ENCODE data around the gene PFKFB4. TPM values are rescaled to one million over a fixed set of nuclear protein-coding genes. Genes with fewer than 3 reads are reported as not detected.
A peak's percentile ranks its signal among the peaks of the same experiment; 100 is the strongest.
"Not testable (repeated sequence)": the region's sequence is repeated elsewhere in the genome, so short reads cannot be mapped to it uniquely, and the experiment has no call there.

Gene PFKFB4
- total RNA-seq, 2 experiments from 2014 or later, result 42.8 to 49.1 TPM

DNA sequence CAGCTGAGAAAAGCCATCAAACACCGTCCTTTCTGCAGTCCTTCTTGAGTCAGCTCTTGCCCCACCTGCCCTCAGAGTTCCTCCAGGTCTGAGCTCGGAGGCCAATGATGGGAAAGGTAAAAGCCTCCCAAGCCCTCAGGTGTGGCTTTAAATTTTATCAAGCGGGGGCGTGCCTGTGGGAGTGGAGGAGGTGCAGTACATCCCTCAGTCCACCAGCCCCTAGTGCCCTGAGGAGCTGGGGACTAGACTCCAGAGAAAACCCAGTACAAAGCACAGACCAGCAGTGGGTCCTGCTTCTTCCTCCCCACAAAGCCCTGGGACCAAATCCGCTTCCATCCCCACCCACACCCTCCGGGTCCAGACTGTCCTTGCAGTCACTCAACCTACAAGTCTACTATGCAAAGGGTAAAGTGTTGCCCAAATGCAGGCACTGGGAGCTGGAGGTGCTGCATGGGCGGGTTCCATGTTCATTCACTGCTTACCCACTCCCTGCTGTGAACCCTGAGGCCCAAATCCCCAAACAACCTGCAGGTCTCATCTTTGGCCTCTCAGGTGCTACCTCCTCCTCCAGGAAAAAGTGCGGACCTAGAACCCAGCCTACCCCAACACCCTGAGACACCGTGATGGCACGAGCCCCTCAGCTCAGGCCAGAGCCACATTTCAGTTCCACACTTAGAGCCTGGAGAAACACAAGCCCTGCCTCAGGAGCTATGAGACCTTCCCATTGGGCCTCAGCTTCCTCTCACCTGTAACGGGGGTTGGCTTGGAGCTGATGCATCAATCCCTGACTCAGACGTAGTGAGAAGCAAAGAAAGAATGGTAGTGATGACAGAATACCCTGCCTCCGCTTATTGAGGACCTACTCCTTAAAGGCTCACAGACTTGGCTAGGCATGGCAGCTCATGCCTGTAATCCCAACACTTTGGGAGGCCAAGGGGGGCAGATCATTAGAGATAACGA, 2.4 kb downstream of the PFKFB4 start:
- Mint-ChIP-seq H3K36me3 (ENCODE audit: low read depth) (peaks cover 28% of the 10 kb centered on the region), H3K27ac (no peak overlapping the region), H3K4me3 (peak overlapping the region; percentile 34), H3K4me1 (ENCODE audit: low read depth) (peaks cover 55% of the 10 kb centered on the region), H3K27me3 (ENCODE audit: low read depth) (no peaks in the 10 kb centered on the region), H3K9me3 (ENCODE audit: insufficient read depth) (no peaks in the 10 kb centered on the region)
- CTCF ChIA-PET, result interaction anchor here (1.4 to 15.5 kb wide), 6 partner anchors 47 to 153 kb away, joined by 3 to 179 read pairs (median 6); partner anchors contain the start of genes ATRIP, CCDC51 and TMA7
- ATAC-seq (no peak), DNase-seq (no peak)
- POLR2A ChIA-PET, result interaction anchor here (0.5 to 1.1 kb wide), 3 partner anchors 81 to 313 kb away, joined by 3 read pairs; partner anchors contain the start of gene ZNF589

DNA sequence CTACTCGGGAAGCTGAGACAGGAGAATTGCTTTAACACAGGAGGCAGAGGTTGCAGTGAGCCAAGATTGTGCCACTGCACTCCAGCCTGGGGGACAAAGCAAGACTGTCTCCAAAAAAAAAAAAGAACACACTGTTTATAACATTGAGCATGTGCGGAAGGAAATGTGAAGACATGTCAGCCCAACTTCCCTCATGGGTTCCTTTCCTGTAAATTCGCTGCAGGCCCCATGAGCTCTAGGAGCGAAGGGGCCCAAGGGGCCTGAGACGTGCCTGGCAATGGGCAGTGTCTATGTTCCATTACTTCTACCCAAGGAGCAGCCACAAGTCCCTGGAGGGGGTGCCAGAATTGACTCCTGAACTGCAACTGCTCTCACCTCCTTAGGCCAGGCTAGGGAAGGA, 3.2 kb downstream of the PFKFB4 start:
- CTCF ChIA-PET, result interaction anchor here (1.4 to 15.5 kb wide), 6 partner anchors 46 to 152 kb away, joined by 3 to 179 read pairs (median 6); partner anchors contain the start of genes ATRIP, CCDC51 and TMA7
- no peak overlapping the region for H3K27ac Mint-ChIP-seq
- no peak for ATAC-seq
- DNase-seq, result no peak
- H3K4me1 Mint-ChIP-seq (ENCODE audit: low read depth), result peaks cover 52% of the 10 kb centered on the region
- H3K9me3 Mint-ChIP-seq (ENCODE audit: insufficient read depth), result no peaks in the 10 kb centered on the region
- H3K27me3 Mint-ChIP-seq (ENCODE audit: low read depth), result no peaks in the 10 kb centered on the region
- no peak overlapping the region for H3K4me3 Mint-ChIP-seq
- POLR2A ChIA-PET, result interaction anchor here (0.6 to 1.1 kb wide), 4 partner anchors 53 to 313 kb away, joined by 3 read pairs; partner anchors contain the start of gene ZNF589
- H3K36me3 Mint-ChIP-seq (ENCODE audit: low read depth), result peaks cover 31% of the 10 kb centered on the region

DNA sequence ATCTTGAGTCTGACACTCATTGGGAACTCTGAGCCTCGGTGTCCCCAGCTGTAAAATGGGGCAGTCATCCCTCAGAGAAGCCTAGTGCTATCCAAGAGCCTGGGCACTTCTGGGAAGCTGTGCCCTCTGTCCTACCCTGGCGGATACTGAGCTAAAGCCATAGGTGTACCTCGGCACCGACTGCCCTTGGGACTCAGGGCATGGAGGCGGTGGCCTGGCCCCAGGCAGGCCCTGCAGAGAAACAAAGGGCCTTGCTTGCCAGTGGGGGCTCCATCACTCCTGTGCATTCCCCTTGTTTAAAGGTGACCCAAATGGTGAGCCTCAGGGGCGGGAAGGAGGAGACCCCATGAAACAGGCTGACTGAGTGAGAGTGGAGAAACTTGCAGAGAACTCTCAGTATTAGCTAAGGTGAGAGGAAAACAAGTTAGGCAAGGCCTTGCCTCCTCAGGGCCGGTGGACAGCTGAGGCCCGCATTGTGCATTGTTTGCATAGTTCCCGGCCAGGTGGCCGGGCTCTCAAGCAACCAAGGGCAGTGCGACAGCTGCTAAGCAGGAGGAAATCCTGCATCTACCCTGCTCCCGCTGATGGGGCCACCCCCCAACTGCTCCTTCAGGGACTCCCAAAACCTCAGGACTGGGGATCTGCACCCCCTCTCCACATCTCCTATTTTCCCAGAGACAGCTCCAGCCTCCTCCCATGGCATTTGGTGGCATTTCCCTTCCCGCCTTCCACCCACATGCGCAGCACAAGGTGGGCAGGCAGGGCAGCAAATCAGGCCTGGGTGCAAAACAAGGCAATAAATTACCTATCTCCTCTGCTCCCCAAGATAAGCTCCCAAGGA, 4.3 kb downstream of the PFKFB4 start:
- ATAC-seq, result no peak

DNA sequence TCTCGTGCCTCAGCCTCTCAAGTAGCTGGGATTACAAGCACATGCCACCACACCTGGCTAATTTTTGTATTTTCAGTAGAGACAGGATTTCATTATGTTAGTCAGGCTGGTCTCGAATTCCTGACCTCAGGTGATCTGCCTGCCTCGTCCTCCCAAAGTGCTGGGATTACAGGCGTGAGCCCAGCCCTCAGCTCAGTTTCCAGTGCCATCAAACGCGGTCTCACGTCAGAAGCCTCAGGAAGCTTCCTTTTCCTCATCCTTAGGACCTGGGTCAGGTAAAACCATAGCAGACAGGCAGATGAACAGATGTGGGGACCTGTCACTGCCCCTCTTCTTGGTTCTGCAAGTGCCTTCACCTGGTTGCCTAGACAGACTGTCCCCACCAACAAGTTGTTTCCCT, 5.0 kb downstream of the PFKFB4 start:
- POLR2A ChIA-PET; DNase-seq; H3K9me3 Mint-ChIP-seq (ENCODE audit: insufficient read depth); H3K4me3 Mint-ChIP-seq; H3K27ac Mint-ChIP-seq; ATAC-seq; H3K27me3 Mint-ChIP-seq (ENCODE audit: low read depth): not testable (repeated sequence)
- CTCF ChIA-PET, result interaction anchor here (5.6 to 15.5 kb wide), 2 partner anchors 115 to 150 kb away, joined by 46 to 179 read pairs; no protein-coding TSS in a partner anchor
- Mint-ChIP-seq H3K4me1 (ENCODE audit: low read depth) (peaks cover 47% of the 10 kb centered on the region), H3K36me3 (ENCODE audit: low read depth) (peaks cover 44% of the 10 kb centered on the region)

More for the DNA sequence above, 4.3 kb downstream of the PFKFB4 start:
- no peak overlapping the region for H3K27ac Mint-ChIP-seq
- no peaks in the 10 kb centered on the region for H3K9me3 Mint-ChIP-seq (ENCODE audit: insufficient read depth)
- ChIA-PET POLR2A (interaction anchor here (0.6 to 1.1 kb wide), 3 partner anchors 54 to 312 kb away, joined by 3 read pairs; partner anchors contain the start of gene ZNF589), CTCF (interaction anchor here (0.6 to 15.5 kb wide), 5 partner anchors 106 to 151 kb away, joined by 3 to 179 read pairs (median 7); partner anchors contain the start of genes ATRIP, CCDC51 and TMA7)
- peaks cover 38% of the 10 kb centered on the region for H3K36me3 Mint-ChIP-seq (ENCODE audit: low read depth)
- H3K4me1 Mint-ChIP-seq (ENCODE audit: low read depth), result peaks cover 47% of the 10 kb centered on the region
- no peaks in the 10 kb centered on the region for H3K27me3 Mint-ChIP-seq (ENCODE audit: low read depth)
- DNase-seq, result no peak
- H3K4me3 Mint-ChIP-seq, result no peak overlapping the region

DNA sequence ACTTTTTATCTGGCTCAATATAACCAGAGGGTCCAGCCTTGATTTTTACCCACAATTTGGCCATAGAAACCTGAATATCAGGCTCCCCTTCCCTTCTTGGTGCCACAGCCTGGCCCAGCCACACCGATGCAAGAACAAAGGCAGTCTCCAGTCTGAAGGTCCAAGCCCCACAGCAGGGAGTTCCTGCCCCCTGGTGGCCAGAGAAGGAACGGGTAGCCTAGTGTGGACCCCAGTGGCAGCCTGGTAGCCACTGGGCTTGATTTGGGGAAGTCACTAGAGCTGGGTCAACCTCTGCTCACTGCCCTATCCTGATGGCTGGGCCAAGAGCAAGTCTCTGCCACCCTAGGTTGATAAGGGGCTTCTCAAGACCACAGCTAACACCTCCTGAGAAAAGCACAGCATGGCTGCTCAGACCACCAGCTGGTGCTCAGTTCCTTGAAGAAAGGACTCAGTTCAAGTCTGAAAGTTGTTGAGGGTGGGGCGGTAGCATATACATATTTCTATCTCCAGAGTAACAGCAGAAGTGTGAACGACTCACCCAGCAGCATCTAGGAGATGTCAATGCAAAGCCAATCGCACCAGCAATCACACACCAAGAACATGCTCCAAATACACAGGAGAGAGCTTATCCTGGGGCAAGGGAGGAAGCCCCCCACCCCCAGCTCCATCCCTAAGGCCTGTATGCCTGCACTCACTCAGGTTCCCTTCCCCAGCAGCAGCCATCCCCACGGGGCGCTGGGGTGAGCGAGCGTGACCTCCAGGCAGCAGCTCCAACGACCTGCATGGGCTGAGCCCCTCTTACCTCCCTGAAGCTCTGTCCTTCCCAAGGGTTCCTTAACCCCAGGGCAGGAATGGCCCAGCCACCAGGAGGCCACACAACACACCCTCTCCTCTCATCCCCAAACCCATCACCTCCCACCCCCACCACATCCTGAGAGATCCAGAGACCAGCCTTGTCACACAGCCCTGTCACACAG, 7.6 kb downstream of the PFKFB4 start:
- Mint-ChIP-seq H3K4me1 (ENCODE audit: low read depth) (peaks cover 28% of the 10 kb centered on the region), H3K4me3 (no peak overlapping the region), H3K27me3 (ENCODE audit: low read depth) (no peaks in the 10 kb centered on the region), H3K27ac (peak overlapping the region; percentile 49), H3K9me3 (ENCODE audit: insufficient read depth) (no peaks in the 10 kb centered on the region), H3K36me3 (ENCODE audit: low read depth) (peaks cover 52% of the 10 kb centered on the region)
- peak; percentile 97 for ATAC-seq
- peak; percentile 90 for DNase-seq
- ChIA-PET POLR2A (interaction anchor here (1.2 to 1.7 kb wide), 5 partner anchors 70 to 109 kb away, joined by 3 to 8 read pairs (median 5); partner anchors contain the start of genes CCDC51 and TMA7), CTCF (interaction anchor here (0.7 to 15.5 kb wide), 33 partner anchors 9 to 308 kb away, joined by 3 to 179 read pairs (median 4); partner anchors contain the start of genes ATRIP, CCDC51, PFKFB4 and PLXNB1)

DNA sequence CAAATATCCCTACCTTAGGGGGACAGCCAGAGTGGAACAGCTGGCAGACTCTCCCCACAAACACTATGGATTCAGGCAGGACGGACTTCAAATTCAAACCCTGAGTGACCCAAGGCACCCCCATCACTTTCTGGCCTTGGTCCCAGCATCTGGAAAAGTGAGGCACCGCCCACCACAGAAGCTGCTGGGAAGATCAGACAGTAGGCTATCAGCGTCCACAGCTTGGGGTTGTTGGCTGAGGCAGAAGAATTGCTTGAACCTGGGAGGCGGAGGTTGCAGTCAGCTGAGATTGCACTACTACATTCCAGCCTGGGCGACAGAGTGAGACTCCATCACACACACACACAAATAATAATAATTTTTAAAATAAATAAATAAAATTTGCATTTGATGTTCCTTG, 8.5 kb downstream of the PFKFB4 start:
- no peak for DNase-seq
- POLR2A ChIA-PET, result interaction anchor here (1.4 kb wide), 1 partner anchor 79 kb away, joined by 3 read pairs; no protein-coding TSS in a partner anchor
- no peak for ATAC-seq
- no peaks in the 10 kb centered on the region for H3K9me3 Mint-ChIP-seq (ENCODE audit: insufficient read depth)
- peaks cover 49% of the 10 kb centered on the region for H3K36me3 Mint-ChIP-seq (ENCODE audit: low read depth)
- CTCF ChIA-PET, result interaction anchor here (0.6 to 15.5 kb wide), 11 partner anchors 11 to 279 kb away, joined by 3 to 179 read pairs (median 10); partner anchors contain the start of genes CCDC51, PFKFB4 and TMA7
- H3K4me3 Mint-ChIP-seq, result no peak overlapping the region
- peaks cover 19% of the 10 kb centered on the region for H3K4me1 Mint-ChIP-seq (ENCODE audit: low read depth)
- no peaks in the 10 kb centered on the region for H3K27me3 Mint-ChIP-seq (ENCODE audit: low read depth)
- no peak overlapping the region for H3K27ac Mint-ChIP-seq

DNA sequence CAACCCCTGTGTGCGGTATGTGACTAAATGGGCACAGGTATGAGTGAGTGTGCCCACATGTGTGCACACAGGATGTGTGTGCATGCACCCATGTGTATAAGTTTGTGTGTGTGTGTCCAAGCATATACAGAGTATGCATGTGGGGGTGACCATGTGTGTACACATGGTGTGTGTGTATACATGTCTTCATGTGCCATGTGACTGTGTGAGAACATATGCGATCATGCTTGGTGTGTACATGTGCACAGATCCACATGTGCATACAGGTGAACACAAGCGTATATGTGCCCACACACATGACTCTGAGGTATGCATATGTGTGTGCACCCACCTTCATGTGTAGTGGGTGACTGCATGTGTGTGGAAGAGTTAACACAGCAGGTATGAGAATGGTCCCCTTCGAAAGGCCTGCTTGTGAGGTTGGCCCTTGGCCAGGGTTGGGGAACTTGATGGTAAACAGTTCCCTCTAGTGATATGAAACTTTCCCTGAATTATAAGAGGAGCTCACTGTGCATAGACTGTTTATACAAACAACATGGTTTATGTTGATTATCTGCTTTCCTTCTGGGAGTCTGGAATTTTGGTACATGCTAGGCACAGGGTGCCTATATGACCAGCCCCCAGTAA, 10.3 kb downstream of the PFKFB4 start:
- peaks cover 16% of the 10 kb centered on the region for H3K4me1 Mint-ChIP-seq (ENCODE audit: low read depth)
- H3K27me3 Mint-ChIP-seq (ENCODE audit: low read depth), result no peaks in the 10 kb centered on the region
- DNase-seq (no peak), ATAC-seq (no peak)
- H3K9me3 Mint-ChIP-seq (ENCODE audit: insufficient read depth), result no peaks in the 10 kb centered on the region
- H3K27ac Mint-ChIP-seq, result peak overlapping the region; percentile 28
- CTCF ChIA-PET, result interaction anchor here (0.6 to 3.7 kb wide), 7 partner anchors 16 to 352 kb away, joined by 3 to 31 read pairs (median 6); partner anchors contain the start of genes CCDC51 and TMA7
- H3K36me3 Mint-ChIP-seq (ENCODE audit: low read depth), result peaks cover 48% of the 10 kb centered on the region
- POLR2A ChIA-PET, result interaction anchor here (0.7 kb wide), 1 partner anchor 107 kb away, joined by 3 read pairs; the partner anchor contains the start of genes CCDC51 and TMA7
- no peak overlapping the region for H3K4me3 Mint-ChIP-seq

DNA sequence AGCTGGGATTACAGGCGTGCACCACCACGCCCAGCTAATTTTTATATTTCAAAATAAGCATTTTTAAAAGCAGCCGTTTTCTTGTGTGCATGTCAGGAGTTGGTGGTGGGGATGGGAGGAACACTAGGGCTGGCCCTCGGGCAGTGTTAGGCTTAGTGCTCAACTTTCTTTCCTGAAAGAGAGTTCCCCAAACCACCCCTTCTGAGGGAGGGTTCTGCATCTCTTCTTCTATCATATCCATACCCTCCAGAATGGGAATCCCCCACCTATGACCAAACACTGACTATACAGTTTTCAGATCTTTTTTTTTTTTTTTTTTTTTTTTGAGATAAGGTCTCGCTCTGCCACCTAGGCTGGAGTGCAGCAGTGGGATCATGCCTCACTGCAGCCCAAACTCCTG, 12.5 kb downstream of the PFKFB4 start:
- POLR2A ChIA-PET, result no interaction called here
- H3K27ac Mint-ChIP-seq, result no peak overlapping the region
- H3K36me3 Mint-ChIP-seq (ENCODE audit: low read depth), result peaks cover 42% of the 10 kb centered on the region
- H3K27me3 Mint-ChIP-seq (ENCODE audit: low read depth), result no peaks in the 10 kb centered on the region
- CTCF ChIA-PET, result interaction anchor here (1.3 to 3.1 kb wide), 2 partner anchors 71 to 143 kb away, joined by 4 to 23 read pairs; no protein-coding TSS in a partner anchor
- DNase-seq, result no peak
- no peak overlapping the region for H3K4me3 Mint-ChIP-seq
- H3K9me3 Mint-ChIP-seq (ENCODE audit: insufficient read depth), result no peaks in the 10 kb centered on the region
- peaks cover 6% of the 10 kb centered on the region for H3K4me1 Mint-ChIP-seq (ENCODE audit: low read depth)
- ATAC-seq, result no peak

DNA sequence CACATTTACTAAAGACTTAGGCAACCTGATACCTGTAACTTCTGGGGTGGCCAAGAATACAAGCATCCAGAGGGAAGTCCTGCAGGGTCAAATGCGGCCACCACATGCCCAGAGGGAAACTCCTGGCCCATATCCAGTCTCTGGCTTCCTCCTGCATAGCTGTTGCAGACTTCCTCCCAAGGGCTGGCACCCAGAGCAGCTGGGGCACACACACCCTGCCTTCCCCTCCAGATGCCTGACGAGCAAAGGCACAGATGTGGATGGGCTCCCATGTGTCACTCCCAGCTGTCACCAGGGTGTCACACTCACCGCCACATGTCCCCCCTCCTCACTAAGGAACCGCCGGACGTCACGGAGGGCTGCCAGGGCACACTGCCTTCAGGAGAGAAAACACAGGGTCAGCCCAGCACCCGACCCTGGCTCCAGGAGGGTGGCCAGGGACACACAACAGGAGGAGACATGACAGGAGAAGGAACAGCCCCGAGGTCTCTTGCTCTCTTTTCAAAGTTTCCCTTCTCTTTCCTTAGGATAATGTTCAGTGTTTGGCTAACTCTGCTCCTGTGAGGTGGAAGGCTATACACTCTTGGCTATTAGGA, 13.2 kb downstream of the PFKFB4 start:
- CTCF ChIA-PET, result no interaction called here
- no peak for ATAC-seq
- H3K27ac Mint-ChIP-seq, result no peak overlapping the region

More for the DNA sequence above, 13.2 kb downstream of the PFKFB4 start:
- peaks cover 43% of the 10 kb centered on the region for H3K36me3 Mint-ChIP-seq (ENCODE audit: low read depth)
- no peaks in the 10 kb centered on the region for H3K9me3 Mint-ChIP-seq (ENCODE audit: insufficient read depth)
- DNase-seq, result no peak
- POLR2A ChIA-PET, result no interaction called here
- peaks cover under 1% of the 10 kb centered on the region for H3K4me1 Mint-ChIP-seq (ENCODE audit: low read depth)
- no peaks in the 10 kb centered on the region for H3K27me3 Mint-ChIP-seq (ENCODE audit: low read depth)
- no peak overlapping the region for H3K4me3 Mint-ChIP-seq

Data from activated CD8-positive, alpha-beta T cell treated with anti-CD3 and anti-CD28 coated beads, Interleukin-2, amount 10 ng/mL, durations not matched to agents 7 days and 5 days (primary cell).